Ovary (tissue), 3 donors: ENCODE results near the gene CYSTM1.

Source experiments
- CTCF ChIP-seq, 3 donors: fragments of 450-650 bp in 2 of 3; fragments of 200-600 bp in 1 of 3; IDR thresholded peaks; one replicate each; pipeline versions ENCODE4 v1.5.1 to v1.8.0; 2016 to 2022; ENCODE audit warnings: antibody characterized with exemption in 3 of 3, mild to moderate bottlenecking in 1 of 3
- POLR2A ChIP-seq: fragments of 450-650 bp; IDR thresholded peaks from one replicate; pipeline ENCODE4 v1.6.1; 2017; ENCODE audit warnings: antibody characterized with exemption, mild to moderate bottlenecking, moderate library complexity
- donor health status: DM: no; HTN: no; CAD: no.

- TF ChIP-seq POLR2A (no peak), CTCF (IDR thresholded peaks at IDR 0.05) (no peak)
These were observed 34.6 kb upstream of the CYSTM1 start for GRCh38 chr5:140140435-140140834.
